Right atrium auricular region (tissue), 2 donors: ENCODE measurements around the gene ABCF3. TPM values are rescaled to one million over a fixed set of nuclear protein-coding genes. Genes with fewer than 3 reads are reported as not detected.

Experiments used
- DNase-seq: peaks from one replicate; pipeline ENCODE4 v3.0.0-alpha.2; 2019; ENCODE audit warnings: low spot score
- H3K27ac ChIP-seq, 2 donors: fragments of 200-600 bp; sonication (generic); 1 replicate in 1 of 2; 2 replicates in 1 of 2; pipeline ENCODE4 v1.5.1; 2016 to 2019
- H3K27me3 ChIP-seq, 2 donors: fragments of 200-600 bp; sonication (generic); one replicate each; pipeline versions ENCODE4 v1.5.1 to v1.6.0; 2017 to 2019
- H3K36me3 ChIP-seq: fragments of 200-600 bp; sonication (generic); one replicate; pipeline ENCODE4 v1.5.1; 2016
- H3K4me1 ChIP-seq, 2 donors: fragments of 200-600 bp; sonication (generic); one replicate each; pipeline versions ENCODE4 v1.5.1 to v1.6.0; 2017 to 2019
- H3K4me3 ChIP-seq, 2 donors: fragments of 200-600 bp; sonication (generic); 1 replicate in 1 of 2; 2 replicates in 1 of 2; pipeline ENCODE4 v1.5.1; 2017 to 2019; ENCODE audit warnings: mild to moderate bottlenecking in 1 of 2, moderate library complexity in 1 of 2
- H3K9me3 ChIP-seq, 2 donors: fragments of 200-600 bp; sonication (generic); one replicate each; pipeline ENCODE4 v1.5.1; 2019
- total RNA-seq, 2 donors: library from RNA; depleted of rRNA; stranded (reverse); fragments of >200 nt; gene quantifications; one replicate each; pipeline ENCODE4 v1.1.0, GENCODE V29; 2016
- TF ChIP-seq, protein P1 (sequence below), 2 donors: fragments of 200-600 bp; sonication (generic); IDR thresholded peaks; one replicate each; pipeline ENCODE4 v1.5.1; 2019; ENCODE audit warnings: antibody characterized with exemption in 2 of 2

The ABCF3 gene
- total RNA-seq, 2 donors from 2014 or later = 42.8 to 47.9 TPM

- Histone ChIP-seq H3K4me3 (no peak overlapping the region), H3K9me3 (no peaks in the 10 kb centered on the region), H3K27ac (no peak overlapping the region), H3K36me3 (no peaks in the 10 kb centered on the region), H3K27me3 (peaks cover 15 to 22% of the 10 kb centered on the region in 2 donors), H3K4me1 (peaks cover 0 to 24% of the 10 kb centered on the region in 2 donors)
- TF ChIP-seq, protein P1, sequence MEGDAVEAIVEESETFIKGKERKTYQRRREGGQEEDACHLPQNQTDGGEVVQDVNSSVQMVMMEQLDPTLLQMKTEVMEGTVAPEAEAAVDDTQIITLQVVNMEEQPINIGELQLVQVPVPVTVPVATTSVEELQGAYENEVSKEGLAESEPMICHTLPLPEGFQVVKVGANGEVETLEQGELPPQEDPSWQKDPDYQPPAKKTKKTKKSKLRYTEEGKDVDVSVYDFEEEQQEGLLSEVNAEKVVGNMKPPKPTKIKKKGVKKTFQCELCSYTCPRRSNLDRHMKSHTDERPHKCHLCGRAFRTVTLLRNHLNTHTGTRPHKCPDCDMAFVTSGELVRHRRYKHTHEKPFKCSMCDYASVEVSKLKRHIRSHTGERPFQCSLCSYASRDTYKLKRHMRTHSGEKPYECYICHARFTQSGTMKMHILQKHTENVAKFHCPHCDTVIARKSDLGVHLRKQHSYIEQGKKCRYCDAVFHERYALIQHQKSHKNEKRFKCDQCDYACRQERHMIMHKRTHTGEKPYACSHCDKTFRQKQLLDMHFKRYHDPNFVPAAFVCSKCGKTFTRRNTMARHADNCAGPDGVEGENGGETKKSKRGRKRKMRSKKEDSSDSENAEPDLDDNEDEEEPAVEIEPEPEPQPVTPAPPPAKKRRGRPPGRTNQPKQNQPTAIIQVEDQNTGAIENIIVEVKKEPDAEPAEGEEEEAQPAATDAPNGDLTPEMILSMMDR (IDR thresholded peaks at IDR 0.05) = no peak
- no peak for DNase-seq
Observed at GRCh38 chr3:184231671-184232070, 45.7 kb downstream of the ABCF3 start.

DNA sequence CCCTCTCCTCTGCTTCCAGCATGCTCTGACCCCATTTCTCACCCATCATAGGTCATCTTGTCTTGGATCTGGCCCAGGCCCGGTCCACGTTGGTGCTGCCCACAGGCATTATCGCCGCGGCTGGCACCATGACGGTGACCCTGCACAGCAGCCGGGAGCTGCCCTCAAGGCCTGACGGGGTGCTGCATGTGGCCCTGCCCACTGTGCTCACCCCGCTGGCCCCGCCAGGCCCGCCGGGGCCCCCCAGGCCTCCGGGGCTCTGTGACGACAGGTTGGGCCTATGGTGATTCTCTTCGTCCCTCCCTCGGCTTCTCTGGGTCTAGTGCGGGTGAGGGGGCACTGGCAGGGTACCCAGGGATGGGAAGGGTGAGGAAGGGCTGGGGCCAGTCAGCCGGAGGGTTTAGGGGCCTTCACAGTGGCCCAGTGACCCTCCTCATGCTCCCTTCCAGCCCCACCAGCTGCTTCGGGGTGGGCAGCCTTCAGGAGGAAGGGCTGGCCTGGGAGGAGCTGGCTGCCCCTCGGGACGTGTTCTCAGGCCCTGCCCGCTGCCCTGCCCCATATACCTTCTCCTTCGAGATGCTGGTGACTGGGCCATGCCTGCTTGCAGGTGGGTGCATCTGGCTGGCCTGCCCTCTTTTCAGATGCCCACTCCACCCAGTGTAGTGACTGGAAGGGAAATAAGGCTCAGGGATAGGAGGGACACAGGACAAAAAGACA, 47.3 kb downstream of the ABCF3 start:
- no peak overlapping the region for H3K27ac ChIP-seq
- H3K36me3 ChIP-seq = no peaks in the 10 kb centered on the region
- peaks cover 15 to 22% of the 10 kb centered on the region in 2 donors for H3K27me3 ChIP-seq
- no peak for DNase-seq
- no peak overlapping the region for H3K4me3 ChIP-seq
- no peaks in the 10 kb centered on the region for H3K9me3 ChIP-seq
- peaks cover 0 to 24% of the 10 kb centered on the region in 2 donors for H3K4me1 ChIP-seq
- TF ChIP-seq, protein P1 (IDR thresholded peaks at IDR 0.05) = no peak

DNA sequence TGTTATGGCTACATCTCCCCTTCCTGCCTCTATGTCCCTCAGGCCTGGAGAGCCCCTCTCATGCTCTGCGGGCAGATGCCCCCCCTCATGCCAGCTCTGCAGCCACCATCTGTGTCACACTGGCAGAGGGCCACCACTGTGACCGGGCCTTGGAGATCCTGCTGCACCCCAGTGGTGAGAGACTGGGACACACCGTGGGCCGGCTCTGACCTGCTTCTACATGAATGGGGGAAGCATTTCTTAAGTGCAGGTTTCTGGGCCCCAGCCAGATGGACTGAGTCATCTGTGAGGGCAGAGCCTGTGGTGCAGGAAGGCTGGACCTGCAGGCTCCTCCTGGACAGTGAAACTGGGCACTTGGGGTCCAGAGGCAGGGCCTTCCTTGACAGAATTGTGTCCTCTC, 48.2 kb downstream of the ABCF3 start:
- TF ChIP-seq, protein P1 (IDR thresholded peaks at IDR 0.05) = no peak
- Histone ChIP-seq H3K4me1 (peaks cover 0 to 18% of the 10 kb centered on the region in 2 donors), H3K36me3 (no peaks in the 10 kb centered on the region), H3K27ac (no peak overlapping the region), H3K4me3 (no peak overlapping the region), H3K9me3 (no peaks in the 10 kb centered on the region), H3K27me3 (peaks cover 15 to 22% of the 10 kb centered on the region in 2 donors)
- DNase-seq = no peak

DNA sequence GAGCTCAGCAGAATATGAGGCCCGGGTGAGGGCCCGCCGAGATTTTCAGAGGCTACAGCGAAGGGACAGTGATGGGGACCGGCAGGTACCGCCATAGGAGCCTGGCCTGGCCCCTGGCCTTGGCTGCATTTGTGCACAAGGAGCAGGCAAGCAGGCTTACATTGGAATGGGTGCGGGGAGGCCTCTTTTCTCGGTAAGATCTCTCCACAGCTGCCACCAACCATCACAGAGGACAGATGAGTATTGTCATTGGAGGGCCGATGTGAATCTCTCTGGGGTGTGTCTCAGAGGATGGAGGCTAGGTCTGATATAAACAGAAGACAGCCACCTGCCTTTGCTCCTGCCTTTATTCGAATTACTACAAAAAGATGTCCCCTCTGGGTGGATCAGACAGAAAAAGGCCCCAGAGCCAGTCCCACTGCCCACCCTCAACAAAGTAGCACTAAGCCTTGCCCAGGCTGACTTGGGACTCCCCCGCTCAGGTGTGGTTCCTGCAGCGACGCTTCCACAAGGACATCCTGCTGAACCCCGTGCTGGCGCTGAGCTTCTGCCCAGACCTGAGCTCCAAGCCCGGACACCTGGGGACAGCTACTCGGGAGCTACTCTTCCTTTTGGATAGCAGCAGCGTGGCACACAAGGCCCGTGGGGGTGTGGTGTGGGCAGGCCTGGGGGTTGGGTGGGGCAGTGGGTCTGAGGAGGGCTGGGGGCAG, 48.8 kb downstream of the ABCF3 start:
- Histone ChIP-seq H3K4me1 (peaks cover 0 to 12% of the 10 kb centered on the region in 2 donors), H3K27ac (no peak overlapping the region), H3K36me3 (no peaks in the 10 kb centered on the region), H3K27me3 (peaks cover 11 to 18% of the 10 kb centered on the region in 2 donors), H3K9me3 (no peaks in the 10 kb centered on the region), H3K4me3 (no peak overlapping the region)
- no peak for DNase-seq
- TF ChIP-seq, protein P1 (IDR thresholded peaks at IDR 0.05) = no peak

- Histone ChIP-seq H3K4me3 (no peak overlapping the region), H3K27ac (no peak overlapping the region), H3K9me3 (no peaks in the 10 kb centered on the region), H3K4me1 (peaks cover 0 to 6% of the 10 kb centered on the region in 2 donors), H3K27me3 (peaks cover 7 to 11% of the 10 kb centered on the region in 2 donors), H3K36me3 (no peaks in the 10 kb centered on the region)
- DNase-seq = no peak
- TF ChIP-seq, protein P1 (IDR thresholded peaks at IDR 0.05) = no peak
Observed at GRCh38 chr3:184235381-184236032, 49.5 kb downstream of the ABCF3 start.
